HEK293 (cell line): Measurements from ENCODE around the gene BLVRB.

Source experiments
- KLF9 ChIP-seq: fragments of 450-650 bp; formaldehyde crosslinking; IDR thresholded peaks from 2 replicates; pipeline ENCODE4 v1.5.1; 2016; ENCODE audit warnings: missing biosample characterization, missing genetic modification characterization, low read depth
- MYNN ChIP-seq: fragments of 450-650 bp; formaldehyde crosslinking; IDR thresholded peaks from 2 replicates; pipeline ENCODE4 v1.5.1; 2016; ENCODE audit warnings: missing biosample characterization, missing genetic modification characterization, borderline replicate concordance
- ZBTB20 ChIP-seq: fragments of 450-650 bp; formaldehyde crosslinking; IDR thresholded peaks from 2 replicates; pipeline ENCODE4 v1.5.1; 2016; ENCODE audit warnings: missing biosample characterization, missing genetic modification characterization
- ZNF514 ChIP-seq: fragments of 450-650 bp; formaldehyde crosslinking; IDR thresholded peaks from 2 replicates; pipeline ENCODE4 v1.5.1; 2016; ENCODE audit warnings: missing biosample characterization, missing genetic modification characterization
- TF ChIP-seq, protein P1 (sequence below): fragments of 450-650 bp; formaldehyde crosslinking; IDR thresholded peaks from 2 replicates; pipeline ENCODE4 v1.5.1; 2016; ENCODE audit warnings: missing biosample characterization, missing genetic modification characterization

GRCh38 chr19:40501599-40501998, 36.1 kb upstream of the BLVRB start:
- TF ChIP-seq ZNF514 (tag by site-specific recombination) (no peak), MYNN (tag by site-specific recombination) (no peak), KLF9 (tag by site-specific recombination) (no peak), ZBTB20 (tag by site-specific recombination) (no peak)
- TF ChIP-seq, protein P1, sequence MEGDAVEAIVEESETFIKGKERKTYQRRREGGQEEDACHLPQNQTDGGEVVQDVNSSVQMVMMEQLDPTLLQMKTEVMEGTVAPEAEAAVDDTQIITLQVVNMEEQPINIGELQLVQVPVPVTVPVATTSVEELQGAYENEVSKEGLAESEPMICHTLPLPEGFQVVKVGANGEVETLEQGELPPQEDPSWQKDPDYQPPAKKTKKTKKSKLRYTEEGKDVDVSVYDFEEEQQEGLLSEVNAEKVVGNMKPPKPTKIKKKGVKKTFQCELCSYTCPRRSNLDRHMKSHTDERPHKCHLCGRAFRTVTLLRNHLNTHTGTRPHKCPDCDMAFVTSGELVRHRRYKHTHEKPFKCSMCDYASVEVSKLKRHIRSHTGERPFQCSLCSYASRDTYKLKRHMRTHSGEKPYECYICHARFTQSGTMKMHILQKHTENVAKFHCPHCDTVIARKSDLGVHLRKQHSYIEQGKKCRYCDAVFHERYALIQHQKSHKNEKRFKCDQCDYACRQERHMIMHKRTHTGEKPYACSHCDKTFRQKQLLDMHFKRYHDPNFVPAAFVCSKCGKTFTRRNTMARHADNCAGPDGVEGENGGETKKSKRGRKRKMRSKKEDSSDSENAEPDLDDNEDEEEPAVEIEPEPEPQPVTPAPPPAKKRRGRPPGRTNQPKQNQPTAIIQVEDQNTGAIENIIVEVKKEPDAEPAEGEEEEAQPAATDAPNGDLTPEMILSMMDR (tag by site-specific recombination): no peak
